NCI-H526 treated with DMSO at 0.1 percent for 48 hours (cell line): ENCODE results near the gene MDFIC2.
"Not testable (repeated sequence)": the region's sequence is repeated elsewhere in the genome, so short reads cannot be mapped to it uniquely, and the experiment has no call there.

Source experiments
- DNase-seq: peaks from one replicate; lab custom pipeline; 2025; lab: John Stamatoyannopoulos, UW

Gene MDFIC2

DNA sequence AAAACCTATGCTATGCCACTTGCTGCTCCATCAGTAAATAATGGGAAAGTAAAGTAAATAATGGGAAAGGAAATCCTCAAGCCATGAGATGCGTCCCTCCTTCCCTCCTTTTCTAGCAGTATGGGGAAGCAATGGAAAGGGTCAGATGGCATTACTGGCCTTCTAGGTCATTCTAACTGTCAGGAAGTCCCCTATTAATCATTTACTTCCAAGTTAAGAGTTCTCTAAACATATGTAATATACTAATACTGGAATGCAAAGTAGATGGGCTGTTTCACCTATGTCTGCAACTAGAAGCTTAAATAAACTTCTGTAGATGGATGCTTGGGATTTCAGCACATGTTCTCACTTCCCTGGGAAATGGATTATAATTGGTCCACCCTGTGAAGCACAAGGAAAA lies 55.9 kb downstream of the MDFIC2 start:
- no peak for DNase-seq

DNA sequence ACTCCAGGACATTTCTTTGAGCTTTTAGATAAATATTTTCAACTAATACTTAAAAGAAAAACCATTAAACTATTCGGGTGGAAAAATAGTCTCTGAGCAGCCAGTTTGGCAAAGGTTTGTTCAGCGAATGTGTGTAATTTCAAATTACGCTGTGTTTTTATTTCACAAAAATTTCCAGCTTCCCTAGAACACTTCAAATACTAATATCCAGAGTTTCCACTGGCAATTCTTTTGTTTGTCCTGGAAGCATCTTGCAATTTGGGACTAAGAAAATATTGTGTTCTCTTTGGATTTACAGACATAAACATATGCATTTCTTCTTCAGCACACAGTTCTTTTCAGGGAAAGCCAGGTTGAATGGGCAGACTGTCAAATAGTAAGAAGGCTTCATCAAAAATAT lies 61.9 kb downstream of the MDFIC2 start:
- DNase-seq, result no peak

DNA sequence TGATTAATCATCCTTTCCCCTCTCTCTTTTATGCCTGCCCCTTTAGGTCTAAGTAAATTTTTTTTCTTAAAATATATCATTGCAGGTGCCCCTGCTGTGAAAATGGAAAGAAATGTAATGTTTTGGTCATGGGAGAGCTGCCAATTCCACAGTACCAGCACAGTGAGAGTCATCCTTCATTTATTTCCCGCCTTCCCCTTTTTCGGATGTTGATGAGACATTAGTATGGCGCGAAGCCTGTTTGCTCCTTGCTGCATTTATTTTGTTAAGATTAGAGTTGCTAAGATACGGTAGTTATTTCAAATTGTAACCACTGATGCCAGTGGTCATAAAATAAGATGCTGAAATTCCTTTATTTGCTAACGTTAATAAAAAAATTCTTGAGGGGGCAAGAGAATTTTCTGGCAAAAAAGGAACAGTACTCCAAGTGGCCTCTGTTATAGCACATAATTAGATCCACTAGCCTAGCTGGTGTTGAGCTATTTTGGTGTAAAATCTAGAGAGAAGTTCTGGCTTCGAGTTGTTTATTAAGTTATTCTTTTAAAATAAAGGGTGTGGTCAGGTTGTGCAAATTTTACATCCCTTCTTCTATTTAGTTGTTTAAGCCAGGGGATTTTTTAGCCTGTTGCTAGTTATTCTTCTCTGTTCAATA lies 62.8 kb downstream of the MDFIC2 start:
- no peak for DNase-seq

DNA sequence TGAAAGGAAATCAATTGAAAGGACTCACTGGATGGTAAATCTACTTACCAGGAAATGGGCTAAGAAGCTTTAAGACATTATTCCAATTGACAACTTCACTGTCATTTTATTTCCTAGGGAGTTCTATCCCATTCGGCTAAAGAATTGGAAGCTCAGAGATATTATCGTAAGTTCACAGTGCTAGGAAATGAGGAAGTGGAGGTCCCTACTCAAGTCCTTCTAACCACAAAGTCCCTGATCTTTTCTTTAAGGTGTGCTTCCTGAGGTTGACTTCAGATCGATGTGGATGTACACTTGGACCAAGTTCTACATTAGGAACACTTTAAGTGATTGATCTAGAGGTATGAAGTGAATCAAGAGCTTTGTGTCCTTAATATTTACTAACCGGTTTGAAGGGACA lies 63.6 kb downstream of the MDFIC2 start:
- DNase-seq, result no peak

DNA sequence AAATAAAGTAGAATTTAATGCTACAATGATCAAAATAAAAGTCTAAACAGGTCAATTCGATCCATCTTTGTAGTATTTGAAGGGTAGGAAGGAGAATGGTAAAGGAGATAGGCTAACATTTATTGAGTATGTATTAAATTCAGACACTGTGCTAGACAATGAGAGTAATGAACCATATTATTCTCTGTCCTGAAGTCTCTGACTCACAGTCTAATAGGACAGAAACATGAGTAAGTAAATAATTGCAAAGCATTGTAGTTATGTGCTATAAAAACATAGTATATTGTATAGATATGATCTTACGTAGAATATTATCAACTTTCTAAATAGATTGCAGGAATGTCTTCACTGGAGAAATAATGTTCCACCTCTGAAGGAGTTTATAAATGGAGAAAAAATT lies 64.5 kb downstream of the MDFIC2 start:
- no peak for DNase-seq

DNA sequence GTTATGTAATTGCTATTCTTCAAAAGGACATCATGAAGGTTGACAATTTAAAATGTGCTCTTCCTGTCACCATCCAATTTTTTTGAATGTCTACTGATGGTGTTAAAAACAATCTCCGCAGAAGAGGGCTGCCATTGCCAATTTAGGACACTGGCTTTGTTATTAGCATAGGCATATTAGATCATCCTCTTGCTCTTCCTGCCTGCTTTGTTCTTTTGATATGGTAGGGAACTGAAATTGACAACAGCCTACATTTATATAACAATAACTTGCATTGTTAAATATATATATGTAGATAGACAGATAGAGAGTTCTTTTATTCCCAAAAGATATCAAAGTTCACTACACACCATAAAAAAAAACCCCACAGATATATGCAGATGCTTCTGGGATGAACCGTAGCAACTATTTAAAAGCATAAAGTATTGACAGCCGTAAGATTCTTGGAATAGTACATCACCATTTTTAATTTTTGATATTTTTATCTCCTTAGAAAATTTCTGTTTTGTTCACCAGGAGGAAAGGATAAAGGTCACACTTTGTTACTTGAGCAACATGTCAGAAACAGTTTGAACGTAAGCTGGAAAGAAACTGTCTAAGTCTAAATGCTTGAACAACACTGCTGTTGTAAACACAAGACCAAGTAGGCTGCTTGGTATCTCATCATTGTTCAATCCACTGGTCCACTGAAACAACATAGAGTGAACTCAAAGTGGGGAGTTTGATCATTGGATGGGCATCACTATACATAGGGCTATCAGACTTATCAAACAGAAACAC lies 66.5 kb downstream of the MDFIC2 start:
- no peak for DNase-seq

DNA sequence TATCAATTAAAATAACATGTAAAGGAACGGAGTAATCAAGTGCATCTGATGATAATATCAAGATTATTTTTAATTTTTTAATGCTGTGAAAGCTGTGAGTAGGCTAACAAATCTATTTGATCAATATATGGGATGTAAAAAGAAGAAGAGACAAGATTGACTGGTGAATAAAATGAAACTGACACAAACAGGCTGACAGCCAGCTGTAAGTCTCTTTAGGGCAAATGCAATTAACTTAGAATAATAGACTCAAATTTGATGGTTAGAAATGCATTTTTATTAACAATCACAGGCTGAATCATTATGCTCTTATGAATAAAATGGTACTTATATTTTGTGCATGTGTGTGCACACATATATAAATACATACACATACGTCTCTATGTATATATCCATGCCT lies 68.0 kb downstream of the MDFIC2 start:
- DNase-seq, result no peak

DNA sequence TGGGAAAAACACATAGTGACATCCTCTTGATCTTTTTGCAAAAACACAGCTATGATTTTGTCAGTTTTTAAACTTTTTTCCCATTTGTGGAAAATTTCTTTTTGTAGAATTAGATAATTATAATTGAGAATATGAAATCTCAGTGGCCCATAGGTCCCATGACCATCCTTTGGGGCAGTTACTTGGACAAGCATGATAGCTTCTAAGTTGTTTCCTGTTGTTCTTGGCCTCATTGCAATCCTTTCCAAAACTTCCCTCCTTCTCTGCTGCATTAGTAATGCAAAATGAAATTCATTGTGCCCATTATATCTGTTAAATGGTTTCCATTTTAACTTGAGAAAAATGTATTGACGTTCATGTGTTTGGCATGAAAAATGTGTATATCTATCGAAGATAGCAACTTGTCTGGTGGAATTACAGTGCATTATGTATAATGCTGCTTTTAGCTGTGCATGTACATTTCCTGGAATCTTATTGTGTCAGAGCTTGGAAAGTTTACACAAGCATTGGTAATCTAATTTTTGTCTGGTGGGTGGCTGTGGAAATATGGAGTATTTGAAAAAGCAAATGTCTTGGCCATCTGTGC lies 70.0 kb downstream of the MDFIC2 start:
- DNase-seq, result no peak

DNA sequence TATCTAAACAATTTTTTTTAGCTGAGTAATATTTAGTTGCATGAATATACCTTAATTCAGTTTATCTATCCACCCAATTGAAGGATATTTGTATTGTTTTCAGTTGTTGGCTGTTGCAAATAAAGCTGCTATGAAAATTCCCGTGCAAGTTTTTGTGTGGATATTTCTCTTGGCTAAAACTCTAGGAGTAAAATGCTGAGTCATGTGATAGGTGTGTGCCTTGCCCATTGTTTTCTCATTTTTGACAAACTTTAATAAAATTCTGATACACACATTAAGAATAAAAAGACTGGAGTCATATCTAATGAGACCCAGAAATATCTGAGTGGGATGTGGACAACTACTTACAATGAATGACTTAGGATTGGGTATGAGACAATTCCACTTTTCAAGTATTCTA lies 78.6 kb downstream of the MDFIC2 start:
- DNase-seq, result no peak

DNA sequence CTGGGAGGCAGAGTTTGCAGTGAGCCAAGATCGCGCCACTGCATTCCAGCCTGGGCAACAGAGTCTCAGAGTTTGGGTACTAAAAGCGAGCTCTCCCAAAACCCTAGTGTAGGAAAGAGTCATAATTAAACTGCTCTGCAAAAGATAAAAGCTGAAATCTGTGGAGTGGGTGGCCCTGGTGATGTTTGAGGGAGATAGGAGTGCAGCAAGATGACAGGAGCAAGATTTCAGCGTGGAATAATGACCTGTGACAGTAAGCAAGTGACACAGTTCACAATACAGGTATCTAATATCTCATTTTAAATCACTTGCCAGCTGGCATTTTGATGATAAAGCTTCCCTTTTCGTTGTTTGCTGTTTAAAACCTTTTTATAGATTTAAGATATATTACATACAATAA lies 79.3 kb downstream of the MDFIC2 start:
- DNase-seq, result no peak

DNA sequence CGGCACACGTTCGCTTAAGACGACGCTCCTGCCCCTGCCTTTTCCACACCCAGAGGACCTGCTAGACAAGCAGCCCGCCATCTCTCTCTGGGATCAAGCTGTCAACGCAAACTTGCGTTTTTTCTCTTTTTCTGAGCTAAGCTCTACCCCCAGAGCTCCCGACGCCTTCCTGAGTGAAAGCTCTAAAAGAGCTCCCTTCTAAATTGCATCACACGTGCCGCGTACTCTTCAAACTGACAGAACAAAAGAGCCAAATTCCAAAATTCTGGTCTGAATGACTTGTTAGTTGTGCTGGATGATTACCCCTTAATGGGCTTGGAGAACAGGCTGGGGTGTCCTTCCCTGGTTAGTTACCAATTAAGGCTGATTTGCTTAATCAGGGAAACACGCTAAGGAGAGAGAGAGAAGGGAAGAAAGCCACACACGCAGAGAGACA lies 81.2 kb downstream of the MDFIC2 start:
- no peak for DNase-seq

DNA sequence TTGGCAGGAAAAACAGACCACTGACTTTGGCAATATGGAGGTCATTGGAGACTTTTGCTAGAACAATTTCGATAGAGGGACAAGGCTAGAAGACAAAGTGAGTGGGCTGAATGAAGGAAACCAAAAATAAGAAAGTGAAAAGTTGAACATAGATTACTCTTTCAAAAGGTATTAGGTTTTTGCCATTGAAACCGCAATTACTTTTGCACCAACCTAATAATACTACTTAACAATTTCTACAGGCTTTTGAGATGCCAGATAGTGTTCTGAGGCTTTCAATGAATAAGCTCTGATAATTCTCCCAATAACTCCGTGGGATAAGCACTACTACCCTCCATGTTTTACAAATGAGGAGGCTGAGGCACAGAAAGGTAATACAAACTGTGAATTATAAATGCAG lies 85.0 kb downstream of the MDFIC2 start:
- DNase-seq, result no peak

DNA sequence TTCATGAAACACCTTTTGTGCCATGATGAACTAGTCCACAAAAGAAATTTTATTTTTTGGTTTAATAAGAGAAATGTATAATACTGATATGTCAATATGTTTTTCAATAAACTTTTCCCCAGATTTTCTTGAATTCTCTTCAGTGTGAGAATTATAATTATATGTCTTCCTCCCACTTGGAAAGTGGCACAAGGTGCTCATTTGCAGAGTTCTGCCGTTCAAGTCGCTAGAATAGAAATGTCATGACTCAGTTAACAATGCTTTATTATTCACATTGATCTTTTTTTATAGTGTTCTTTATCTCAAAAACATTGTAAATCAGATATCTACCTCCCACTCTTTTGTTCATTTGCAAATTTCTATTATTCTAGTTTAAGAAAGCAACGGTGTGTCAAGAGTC lies 87.3 kb downstream of the MDFIC2 start:
- DNase-seq, result no peak

DNA sequence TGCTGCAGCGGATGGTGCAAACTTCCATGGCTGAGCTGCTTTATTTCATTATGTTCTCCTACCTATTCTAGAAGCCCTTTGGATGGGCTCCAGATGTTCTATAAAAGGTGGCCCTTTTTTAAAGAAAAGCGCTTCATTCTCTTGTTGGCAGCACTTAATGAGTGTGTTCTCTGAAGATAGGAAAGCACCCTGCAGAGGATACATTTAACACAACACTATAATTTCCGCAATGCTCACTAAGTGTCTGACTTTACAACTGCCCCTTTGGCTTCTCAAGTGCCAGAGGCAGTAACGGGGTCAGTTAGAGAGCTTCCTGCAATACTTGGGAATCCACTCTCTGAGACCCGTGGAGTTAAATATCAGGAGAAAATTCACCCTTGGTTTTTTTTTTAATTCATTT lies 88.1 kb downstream of the MDFIC2 start:
- DNase-seq, result no peak

DNA sequence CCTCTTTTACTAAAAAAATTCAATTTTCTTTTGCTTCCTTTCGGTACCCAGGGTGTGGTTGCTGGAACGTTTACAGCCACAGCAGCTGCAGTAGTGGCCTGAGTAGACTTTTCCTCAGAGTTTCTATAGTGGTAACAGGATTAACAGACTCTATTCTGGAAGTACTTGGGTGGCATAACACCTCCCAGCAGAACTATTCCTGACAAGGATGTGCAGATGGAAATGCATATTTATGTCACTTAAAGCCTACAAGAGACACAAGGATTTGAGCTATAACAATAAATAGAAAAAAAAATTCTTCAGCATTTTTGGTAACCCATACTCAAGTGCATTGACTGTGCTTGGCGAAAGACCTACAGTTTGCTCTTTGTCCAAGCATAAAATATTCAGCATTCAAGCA lies 94.0 kb downstream of the MDFIC2 start:
- no peak for DNase-seq

DNA sequence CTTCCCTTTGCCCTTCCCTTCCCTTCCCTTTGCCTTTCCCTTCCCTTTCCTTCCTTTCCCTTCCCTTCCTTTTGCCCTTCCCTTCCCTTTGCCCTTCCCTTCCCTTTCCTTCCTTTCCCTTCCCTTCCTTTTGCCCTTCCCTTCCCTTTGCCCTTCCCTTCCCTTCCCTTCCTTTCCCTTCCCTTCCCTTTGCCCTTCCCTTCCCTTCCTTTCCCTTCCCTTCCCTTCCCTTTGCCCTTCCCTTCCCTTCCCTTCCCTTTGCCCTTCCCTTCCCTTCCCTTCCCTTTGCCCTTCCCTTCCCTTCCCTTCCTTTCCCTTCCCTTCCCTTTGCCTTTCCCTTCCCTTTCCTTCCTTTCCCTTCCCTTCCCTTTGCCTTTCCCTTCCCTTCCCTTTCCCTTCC lies 101.2 kb downstream of the MDFIC2 start:
- not testable (repeated sequence) for DNase-seq

DNA sequence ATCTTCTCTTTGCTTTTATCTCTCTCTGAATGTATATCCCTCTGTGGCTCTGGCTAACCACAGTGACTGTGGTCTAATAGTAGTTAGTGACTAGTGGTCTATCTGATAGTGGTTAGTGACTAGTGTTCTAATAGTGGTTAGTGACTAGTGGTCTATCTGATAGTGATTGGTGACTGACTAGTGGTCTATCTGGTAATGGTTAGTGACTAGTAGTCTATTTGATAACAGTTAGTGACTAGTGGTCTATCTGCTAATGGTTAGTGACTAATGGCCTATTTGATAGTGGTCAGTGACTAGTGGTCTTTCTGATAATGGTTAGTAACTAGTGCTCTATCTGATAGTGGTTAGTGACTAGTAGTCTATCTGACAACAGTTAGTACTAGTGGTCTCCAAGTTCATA lies 110.5 kb downstream of the MDFIC2 start:
- DNase-seq, result no peak

DNA sequence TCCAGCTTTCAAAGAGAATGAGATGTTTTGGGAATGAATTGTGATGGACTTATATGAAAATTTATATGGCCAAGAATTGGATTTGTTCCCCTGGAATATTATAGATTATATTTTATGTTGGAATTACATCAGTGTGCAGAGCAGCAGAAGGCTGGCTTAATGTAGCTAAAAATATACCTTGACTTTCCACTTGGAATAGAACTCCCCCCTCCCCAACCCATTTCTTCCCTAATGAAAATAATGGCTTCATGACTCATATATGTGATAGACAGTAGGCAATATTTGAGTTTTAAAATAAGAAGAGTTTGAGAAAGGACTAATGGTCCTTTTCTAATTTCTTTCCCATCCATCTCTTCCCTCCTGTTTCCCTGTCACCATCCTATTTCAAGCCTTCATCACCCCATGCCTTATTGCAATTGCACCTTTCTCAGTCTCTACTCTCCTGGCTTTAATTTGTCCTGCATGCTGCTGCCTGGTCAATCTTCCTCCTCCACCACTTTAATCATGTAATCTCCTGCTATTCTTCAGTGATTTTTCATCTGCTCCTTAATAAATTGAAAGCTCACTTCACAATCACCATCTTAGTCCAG lies 122.5 kb downstream of the MDFIC2 start:
- DNase-seq, result no peak

DNA sequence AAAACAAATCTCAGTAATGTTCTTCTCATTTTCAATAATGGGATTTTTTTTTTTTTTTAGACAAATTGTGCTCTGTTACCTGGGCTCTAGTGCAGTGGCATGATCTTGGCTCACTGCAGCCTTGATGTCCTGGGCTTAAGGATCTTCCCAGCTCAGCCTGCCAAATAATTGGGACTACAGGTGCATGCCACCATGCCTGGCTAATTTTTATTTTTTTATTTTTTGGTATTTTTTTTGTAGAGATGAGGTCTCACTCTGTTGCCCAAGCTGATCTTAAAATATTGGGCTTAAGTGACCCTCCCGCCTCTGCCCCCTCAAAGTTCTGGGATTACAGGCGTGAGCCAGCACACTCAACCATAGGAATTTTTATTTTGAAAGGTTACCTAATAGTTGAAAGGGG lies 126.2 kb downstream of the MDFIC2 start:
- no peak for DNase-seq

DNA sequence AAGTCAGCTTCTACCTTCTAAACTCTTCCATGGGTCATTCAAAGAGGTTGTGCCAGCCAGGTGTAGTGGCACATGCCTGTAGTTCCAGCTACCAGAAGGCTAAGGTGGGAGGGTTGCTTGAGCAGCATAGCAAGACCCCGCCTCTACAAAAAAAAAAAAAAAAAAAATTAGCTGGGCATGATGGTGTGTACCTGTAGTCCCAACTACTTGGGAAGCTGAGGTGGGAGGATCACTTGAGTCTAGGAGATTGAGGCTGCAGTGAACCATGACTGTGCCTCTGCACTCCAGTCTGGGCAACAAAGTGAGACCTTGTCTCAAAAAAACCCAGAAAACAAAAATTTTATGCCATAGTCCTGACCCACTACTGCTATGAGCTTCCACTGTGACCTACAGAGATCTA lies 126.8 kb downstream of the MDFIC2 start:
- DNase-seq, result no peak

DNA sequence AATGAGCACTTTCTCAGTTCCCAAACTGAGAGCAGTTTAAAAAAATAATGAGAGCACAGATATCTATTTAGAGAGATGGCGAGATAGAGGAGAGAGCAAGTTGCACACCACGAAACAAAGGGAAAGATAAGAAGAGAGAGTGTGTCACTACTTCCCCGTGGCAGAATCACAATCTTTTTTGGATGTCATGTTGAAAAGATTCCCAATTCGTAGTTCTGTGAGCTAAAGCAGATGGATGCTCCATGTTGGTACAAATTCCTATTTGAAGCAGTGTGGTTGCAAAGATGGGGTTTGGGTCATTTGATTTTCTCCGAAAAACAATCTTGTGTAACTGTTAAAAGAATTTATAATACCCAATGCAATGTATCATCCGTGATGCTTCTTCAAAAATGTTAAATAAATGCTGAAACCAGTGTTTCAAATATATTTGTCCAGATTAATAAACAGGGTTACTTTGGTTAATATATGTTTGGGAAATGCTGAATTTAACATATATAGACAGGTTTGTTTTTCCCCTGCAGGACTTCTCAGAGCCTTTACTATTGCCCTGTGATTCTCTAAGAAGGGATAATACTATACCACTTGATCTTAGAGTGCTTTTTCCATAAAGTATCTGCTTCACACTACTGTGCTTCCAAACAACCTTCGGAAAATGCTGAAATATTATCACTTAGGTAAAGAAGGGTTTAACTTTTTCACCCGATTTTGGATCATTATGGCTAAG lies 128.5 kb downstream of the MDFIC2 start:
- DNase-seq, result no peak

DNA sequence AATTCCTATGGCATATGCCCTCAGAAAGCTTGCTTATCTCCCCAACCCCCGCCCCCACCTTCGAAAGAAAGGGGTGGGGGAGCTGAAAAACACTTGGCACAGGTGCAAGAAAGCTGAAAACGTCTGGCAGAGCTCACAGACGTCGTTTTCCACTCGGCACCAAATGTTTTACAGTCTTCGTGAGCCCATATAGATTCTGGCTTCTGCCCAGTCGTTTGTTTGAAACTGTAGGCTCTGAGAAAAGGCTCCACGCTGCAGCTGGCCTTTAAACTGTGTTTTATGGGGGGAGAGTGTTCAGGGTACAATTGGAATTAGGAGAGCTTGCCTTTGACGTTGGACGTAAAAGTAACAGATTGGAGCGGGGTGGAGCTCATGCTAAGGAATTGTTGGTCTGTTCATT lies 130.3 kb downstream of the MDFIC2 start:
- no peak for DNase-seq
